ENCODE data around the gene PARK7.

GRCh38 chr1:8026976-8027747 lies 65.7 kb downstream of the PARK7 start:
- TF ChIP-seq CTCF (IDR thresholded peaks at IDR 0.05): no peak
- TF ChIP-seq POLR2A (IDR thresholded peaks at IDR 0.05): no peak

Data from transverse colon (tissue), 3 donors.